HepG2 (cell line): ENCODE data around the gene ANKZF1. TPM values are rescaled to one million over a fixed set of nuclear protein-coding genes. Genes with fewer than 3 reads are reported as not detected.
"Not testable (repeated sequence)": the region's sequence is repeated elsewhere in the genome, so short reads cannot be mapped to it uniquely, and the experiment has no call there.

ENCODE experiments used
- ATAC-seq: fragments of 200-7000 bp; cut with Tn5 transposase; 3 replicates; pipeline ENCODE4 v1.9.1; 2020; ENCODE audit warnings: mild to moderate bottlenecking, moderate library complexity
- BruUV-seq: library from RNA; stranded (reverse); fragments of 400-500 nt; replicated peaks from 2 replicates; lab custom pipeline; 2021; lab: Mats Ljungman, UMichigan
- CTCF ChIA-PET: fragments of 300-600 bp; formaldehyde crosslinking; extraction: SDS; loops from one replicate; lab custom pipeline; 2021; ENCODE audit warnings: low total read pairs, inconsistent platforms, low intra/inter-chr PET ratio; lab: Yijun Ruan, JAX
- POLR2A ChIA-PET: fragments of 350-600 bp; sonication (Branson Sonifier 250); formaldehyde crosslinking; loops from one replicate; lab custom pipeline; 2020; ENCODE audit warnings: antibody characterized with exemption, inconsistent platforms; lab: Yijun Ruan, JAX
- DNase-seq: peaks from one replicate; pipeline ENCODE4 v3.0.0-alpha.2; 2015; ENCODE audit warnings: low spot score
- FAIRE-seq: peaks from 3 replicates; lab custom pipeline; 2011; peaks lifted over from hg19 to GRCh38; lab: Jason Lieb, UNC
- H2AFZ ChIP-seq: one replicate; pipeline ENCODE4 v1.6.1; 2011; ENCODE audit warnings: low read length, inconsistent platforms
- H3K27ac ChIP-seq: fragments of 300-600 bp; 3 replicates; pipeline ENCODE4 v1.8.0; 2011; ENCODE audit warnings: mixed run types, mild to moderate bottlenecking, mixed read lengths, low read length, inconsistent platforms; ENCODE audit not compliant: insufficient read depth; ENCODE audit errors: extremely low read length
- H3K27me3 ChIP-seq, 2 experiments: fragments of 200-600 bp in 1 of 2; 2 replicates in 1 of 2; 3 replicates in 1 of 2; pipeline versions ENCODE4 v1.6.0 to v1.8.0; 2011; ENCODE audit warnings: low read length in 2 of 2, mild to moderate bottlenecking in 2 of 2, moderate library complexity in 2 of 2, inconsistent platforms in 1 of 2; ENCODE audit not compliant: insufficient read depth in 2 of 2, control insufficient read depth in 1 of 2
- H3K36me3 ChIP-seq, 2 experiments: fragments of 200-600 bp in 1 of 2; replicated peaks in 1 of 2; 2 replicates in 1 of 2; 3 replicates in 1 of 2; pipeline versions ENCODE4 v1.5.1 to v1.8.0; 2011; ENCODE audit warnings: low read length in 2 of 2, inconsistent platforms in 1 of 2; ENCODE audit not compliant: insufficient read depth in 2 of 2, control insufficient read depth in 1 of 2
- H3K4me1 ChIP-seq: 2 replicates; pipeline ENCODE4 v1.5.1; 2012; ENCODE audit warnings: low read length, inconsistent platforms; ENCODE audit not compliant: insufficient read depth
- H3K4me2 ChIP-seq: 2 replicates; pipeline ENCODE4 v1.6.0; 2011; ENCODE audit warnings: low read depth, low read length, inconsistent platforms
- H3K4me3 ChIP-seq, 3 experiments: fragments of 200-600 bp in 1 of 3; sonication (generic), shearing (Covaris generic) in 1 of 3; replicated peaks in 1 of 3; 2 replicates each; pipeline ENCODE4 v1.5.1; 2011 to 2016; ENCODE audit warnings: low read length in 3 of 3, inconsistent platforms in 2 of 3, low read depth in 2 of 3, mild to moderate bottlenecking in 2 of 3, control low read depth in 1 of 3, mixed read lengths in 1 of 3; ENCODE audit not compliant: insufficient read depth in 1 of 3
- H3K79me2 ChIP-seq: one replicate; pipeline ENCODE4 v1.6.1; 2011; ENCODE audit warnings: low read length, inconsistent platforms; ENCODE audit not compliant: insufficient read depth
- H3K9ac ChIP-seq: 2 replicates; pipeline ENCODE4 v1.6.0; 2011; ENCODE audit warnings: mild to moderate bottlenecking, low read depth, low read length, inconsistent platforms; ENCODE audit not compliant: insufficient read depth
- H3K9me3 ChIP-seq: 2 replicates; pipeline ENCODE4 v1.5.1; 2012; ENCODE audit warnings: mild to moderate bottlenecking, low read length
- H4K20me1 ChIP-seq: 2 replicates; pipeline ENCODE4 v1.6.0; 2011; ENCODE audit warnings: inconsistent platforms, mild to moderate bottlenecking, low read length, moderate library complexity; ENCODE audit not compliant: insufficient read depth
- ZNF550 ChIP-seq: sonication (generic); formaldehyde crosslinking; IDR thresholded peaks from 2 replicates; pipeline ENCODE4 v1.4.0; 2020; ENCODE audit warnings: mild to moderate bottlenecking, missing genetic modification reagents, borderline replicate concordance
- WGBS: methylation state at CpG from one replicate; pipeline ENCODE4 v1.1.6; 2017; ENCODE audit warnings: low lambda C conversion rate; 5-methylcytosine and 5-hydroxymethylcytosine counted together
- in situ Hi-C: cut with HindIII; loops from 2 replicates; pipeline ENCODE4 v1.10.0; 2017; ENCODE audit warnings: low pct_unique_long_range_greater_than_20kb; ENCODE audit not compliant: extremely low pct_ligation_motif_present
- intact Hi-C: fragments of 100-400 bp; cut with micrococcal nuclease; formaldehyde crosslinking; loops from one replicate; pipeline ENCODE4 v1.10.0; 2022; ENCODE audit not compliant: unreplicated experiment
- polyA plus RNA-seq, 8 experiments: library from polyadenylated mRNA; depleted of rRNA in 3 of 8; stranded (reverse) in 7 of 8; unstranded in 1 of 8; fragments of >200 nt; fragmentation: Illumina TruSeq in 4 of 8; extraction: Trizol in 4 of 8; gene quantifications; 2 replicates each; pipeline versions ENCODE4 v1.2.1 to v1.2.3, GENCODE V29; 2011 to 2016; ENCODE audit warnings: low read depth in 4 of 8, missing spikeins in 1 of 8, mixed read lengths in 1 of 8; ENCODE audit not compliant: insufficient read depth in 1 of 8
- total RNA-seq, 5 experiments: library from RNA; depleted of rRNA; stranded (reverse); fragments of >200 nt; fragmentation: Illumina TruSeq; extraction: Trizol; gene quantifications; 2 replicates each; pipeline ENCODE4 v1.2.3, GENCODE V29; 2016; ENCODE audit warnings: low read depth in 1 of 5
- TF ChIP-seq, protein P1 (sequence below): sonication (generic); formaldehyde crosslinking; IDR thresholded peaks from 2 replicates; pipeline ENCODE4 v1.9.0; 2022; ENCODE audit warnings: low read depth, missing genetic modification reagents
- TF ChIP-seq, protein P2 (sequence below): sonication (generic); formaldehyde crosslinking; IDR thresholded peaks from 2 replicates; pipeline ENCODE4 v1.5.0; 2020; ENCODE audit warnings: mild to moderate bottlenecking, missing genetic modification reagents, moderate library complexity

ANKZF1 gene
- total and polyA plus RNA-seq, 2 of the 13 experiments (the other 11 are each of a cell fraction or from before 2014, with no cell fraction given), result 25.3 to 128 TPM

DNA sequence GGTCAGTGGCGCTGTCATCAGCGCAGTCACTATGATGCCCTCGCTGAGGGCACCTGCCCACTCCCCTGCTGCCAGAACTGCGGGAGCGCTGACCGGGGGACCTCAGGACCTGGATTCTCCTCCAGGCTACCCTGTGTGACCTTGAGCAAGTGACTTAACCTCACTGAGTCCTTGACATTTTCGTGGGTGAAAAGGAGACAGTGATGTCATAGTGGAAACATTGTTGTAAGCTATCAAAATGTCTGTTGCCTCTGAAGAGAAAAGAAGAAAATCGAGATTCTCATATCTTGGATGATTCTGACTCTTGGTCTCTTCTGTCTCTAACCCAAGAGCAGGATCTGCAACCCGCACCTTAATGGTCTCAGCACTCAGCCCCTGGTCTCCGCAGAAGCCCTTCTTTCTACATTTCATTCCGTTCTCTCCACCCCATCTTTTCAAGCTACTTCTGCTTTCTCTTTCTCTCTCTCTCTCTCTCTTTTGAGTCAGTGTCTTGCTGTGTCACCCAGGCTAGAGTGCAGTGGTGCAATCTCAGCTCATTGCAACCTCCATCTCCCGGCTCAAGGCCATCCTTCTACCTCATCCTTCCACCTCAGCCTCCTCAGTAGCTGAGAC lies 25.1 kb downstream of the ANKZF1 start (continued):
- TF ChIP-seq, protein P1, sequence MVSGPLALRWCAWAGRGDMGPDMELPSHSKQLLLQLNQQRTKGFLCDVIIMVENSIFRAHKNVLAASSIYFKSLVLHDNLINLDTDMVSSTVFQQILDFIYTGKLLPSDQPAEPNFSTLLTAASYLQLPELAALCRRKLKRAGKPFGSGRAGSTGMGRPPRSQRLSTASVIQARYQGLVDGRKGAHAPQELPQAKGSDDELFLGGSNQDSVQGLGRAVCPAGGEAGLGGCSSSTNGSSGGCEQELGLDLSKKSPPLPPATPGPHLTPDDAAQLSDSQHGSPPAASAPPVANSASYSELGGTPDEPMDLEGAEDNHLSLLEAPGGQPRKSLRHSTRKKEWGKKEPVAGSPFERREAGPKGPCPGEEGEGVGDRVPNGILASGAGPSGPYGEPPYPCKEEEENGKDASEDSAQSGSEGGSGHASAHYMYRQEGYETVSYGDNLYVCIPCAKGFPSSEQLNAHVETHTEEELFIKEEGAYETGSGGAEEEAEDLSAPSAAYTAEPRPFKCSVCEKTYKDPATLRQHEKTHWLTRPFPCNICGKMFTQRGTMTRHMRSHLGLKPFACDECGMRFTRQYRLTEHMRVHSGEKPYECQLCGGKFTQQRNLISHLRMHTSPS (CRISPR knock-in tag), result peak; percentile 33; the same call in 1 of the 2 replicates
- TF ChIP-seq, protein P2, sequence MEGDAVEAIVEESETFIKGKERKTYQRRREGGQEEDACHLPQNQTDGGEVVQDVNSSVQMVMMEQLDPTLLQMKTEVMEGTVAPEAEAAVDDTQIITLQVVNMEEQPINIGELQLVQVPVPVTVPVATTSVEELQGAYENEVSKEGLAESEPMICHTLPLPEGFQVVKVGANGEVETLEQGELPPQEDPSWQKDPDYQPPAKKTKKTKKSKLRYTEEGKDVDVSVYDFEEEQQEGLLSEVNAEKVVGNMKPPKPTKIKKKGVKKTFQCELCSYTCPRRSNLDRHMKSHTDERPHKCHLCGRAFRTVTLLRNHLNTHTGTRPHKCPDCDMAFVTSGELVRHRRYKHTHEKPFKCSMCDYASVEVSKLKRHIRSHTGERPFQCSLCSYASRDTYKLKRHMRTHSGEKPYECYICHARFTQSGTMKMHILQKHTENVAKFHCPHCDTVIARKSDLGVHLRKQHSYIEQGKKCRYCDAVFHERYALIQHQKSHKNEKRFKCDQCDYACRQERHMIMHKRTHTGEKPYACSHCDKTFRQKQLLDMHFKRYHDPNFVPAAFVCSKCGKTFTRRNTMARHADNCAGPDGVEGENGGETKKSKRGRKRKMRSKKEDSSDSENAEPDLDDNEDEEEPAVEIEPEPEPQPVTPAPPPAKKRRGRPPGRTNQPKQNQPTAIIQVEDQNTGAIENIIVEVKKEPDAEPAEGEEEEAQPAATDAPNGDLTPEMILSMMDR (CRISPR knock-in tag), result peak; percentile 3; the same call in 1 of the 2 replicates
- TF ChIP-seq ZNF550 (CRISPR knock-in tag), result no peak

DNA sequence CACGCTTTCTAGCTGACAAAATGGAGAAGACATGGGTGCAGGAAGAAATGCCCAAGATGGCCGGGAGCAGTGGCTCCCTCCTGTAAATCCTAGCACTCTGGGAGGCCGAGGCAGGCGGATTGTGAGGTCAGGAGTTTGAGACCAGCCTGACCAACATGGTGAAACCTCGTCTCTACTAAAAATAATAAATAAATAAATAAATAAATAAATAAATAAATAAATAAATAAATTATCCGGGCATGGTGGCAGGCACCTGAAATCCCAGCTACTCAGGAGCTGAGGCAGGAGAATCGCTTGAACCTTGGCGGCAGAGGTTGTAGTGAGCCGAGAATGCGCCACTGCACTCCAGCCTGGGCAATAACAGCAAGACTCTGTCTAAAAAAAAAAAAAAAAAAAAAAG lies 29.3 kb downstream of the ANKZF1 start:
- H3K4me3 ChIP-seq, DNase-seq, H2AFZ ChIP-seq, H3K4me2 ChIP-seq, CTCF ChIA-PET, intact Hi-C loops, H3K36me3 ChIP-seq, H3K79me2 ChIP-seq, in situ Hi-C loops, H4K20me1 ChIP-seq, ATAC-seq, H3K9ac ChIP-seq, H3K9me3 ChIP-seq, FAIRE-seq, BruUV-seq, H3K27ac ChIP-seq: not testable (repeated sequence)
- Histone ChIP-seq H3K27me3 (peaks cover 2 to 43% of the 10 kb centered on the region in 2 experiments; a peak in 4 of 5 replicates), H3K4me1 (peaks cover 19% of the 10 kb centered on the region)
- POLR2A ChIA-PET, result interaction anchor here (0.7 to 1.7 kb wide), 3 partner anchors 10 to 208 kb away, joined by 3 to 16 read pairs (median 4); no protein-coding TSS in a partner anchor
- WGBS, result 39% methylated on average over 10 of the region's 10 CpGs
